Panc1 (cell line): ENCODE results near the gene HADHB. TPM values are rescaled to one million over a fixed set of nuclear protein-coding genes. Genes with fewer than 3 reads are reported as not detected.
"Not testable (repeated sequence)": the region's sequence is repeated elsewhere in the genome, so short reads cannot be mapped to it uniquely, and the experiment has no call there.

ENCODE experiments used
- ATAC-seq: fragments of 200-7000 bp; cut with Tn5 transposase; 2 replicates; pipeline ENCODE4 v1.9.1; 2020; ENCODE audit warnings: mild to moderate bottlenecking, moderate library complexity
- BruUV-seq: library from RNA; stranded (reverse); fragments of 400-500 nt; replicated peaks from 2 replicates; lab custom pipeline; 2021; lab: Mats Ljungman, UMichigan
- CTCF ChIA-PET: fragments of 300-600 bp; sonication (Branson Sonifier 250); formaldehyde crosslinking; loops from one replicate; lab custom pipeline; 2022; ENCODE audit warnings: antibody characterized with exemption; lab: Charles Lee
- POLR2A ChIA-PET: fragments of 300-600 bp; sonication (Branson Sonifier 250); formaldehyde crosslinking; loops from one replicate; lab custom pipeline; 2022; ENCODE audit warnings: antibody characterized with exemption; lab: Charles Lee
- DNase-seq: peaks from one replicate; pipeline ENCODE4 v3.0.0-alpha.2; 2010; ENCODE audit warnings: low read depth, low spot score
- H3K27ac ChIP-seq: 2 replicates; pipeline ENCODE4 v1.5.1; 2011; ENCODE audit warnings: mild to moderate bottlenecking, low read length, inconsistent platforms
- H3K27me3 ChIP-seq: fragments of 200-500 bp; sonication (Bioruptor generic); 2 replicates; pipeline ENCODE4 v1.6.0; 2014; ENCODE audit warnings: low read length, inconsistent platforms; ENCODE audit not compliant: control insufficient read depth, insufficient read depth
- H3K36me3 ChIP-seq: fragments of 200-500 bp; sonication (Bioruptor generic); 2 replicates; pipeline ENCODE4 v1.5.1; 2014; ENCODE audit warnings: inconsistent platforms, mild to moderate bottlenecking, low read length, moderate library complexity; ENCODE audit not compliant: control insufficient read depth, insufficient read depth
- H3K4me1 ChIP-seq: 2 replicates; pipeline ENCODE4 v1.5.1; 2011; ENCODE audit warnings: inconsistent platforms, mild to moderate bottlenecking, low read length, moderate library complexity; ENCODE audit not compliant: control insufficient read depth, insufficient read depth
- H3K4me3 ChIP-seq, 2 experiments: 2 replicates each; pipeline ENCODE4 v1.5.1; 2011 to 2012; ENCODE audit warnings: low read depth in 2 of 2, low read length in 2 of 2, mild to moderate bottlenecking in 2 of 2, inconsistent platforms in 1 of 2, moderate library complexity in 1 of 2
- H3K9me3 ChIP-seq: fragments of 200-500 bp; sonication (Bioruptor generic); 2 replicates; pipeline ENCODE4 v1.5.1; 2014; ENCODE audit warnings: low read depth, mild to moderate bottlenecking, inconsistent platforms, low read length, moderate library complexity; ENCODE audit not compliant: control insufficient read depth, insufficient read depth
- POLR2AphosphoS5 ChIP-seq: IDR thresholded peaks from 2 replicates; pipeline ENCODE4 v1.6.1; 2012; ENCODE audit warnings: mild to moderate bottlenecking, low read depth, low read length, moderate library complexity
- SIN3A ChIP-seq: IDR thresholded peaks from 2 replicates; pipeline ENCODE4 v1.6.1; 2012; ENCODE audit warnings: low read depth, mild to moderate bottlenecking, low read length, moderate library complexity, borderline replicate concordance; ENCODE audit not compliant: insufficient read depth
- TCF7L2 ChIP-seq: IDR thresholded peaks from 2 replicates; pipeline ENCODE4 v1.6.1; 2011; ENCODE audit warnings: mild to moderate bottlenecking, low read depth, low read length, inconsistent platforms
- in situ Hi-C: cut with HindIII; loops from 2 replicates; pipeline ENCODE4 v1.10.0; 2016; ENCODE audit warnings: low sequenced_read_pairs, low pct_unique_long_range_greater_than_20kb
- intact Hi-C: fragments of 100-400 bp; cut with micrococcal nuclease; formaldehyde crosslinking; loops from one replicate; pipeline ENCODE4 v1.10.0; 2022; ENCODE audit not compliant: unreplicated experiment
- total RNA-seq: library from RNA; stranded (reverse); gene quantifications from one replicate; pipeline ENCODE4 v1.2.1, GENCODE V29; 2021; ENCODE audit not compliant: unreplicated experiment
- TF ChIP-seq, protein P1 (sequence below), 2 experiments: IDR thresholded peaks; 2 replicates each; pipeline ENCODE4 v1.6.1; 2011 to 2012; ENCODE audit warnings: low read depth in 2 of 2, control low read depth in 1 of 2, low read length in 1 of 2, mild to moderate bottlenecking in 1 of 2, moderate library complexity in 1 of 2; ENCODE audit not compliant: insufficient read depth in 1 of 2
- TF ChIP-seq, protein P2 (sequence below): fragments of 450-650 bp; IDR thresholded peaks from 2 replicates; pipeline ENCODE4 v1.5.1; 2017; ENCODE audit warnings: mild to moderate bottlenecking

Gene HADHB
- total RNA-seq, 1 experiment from 2014 or later: 106 TPM

DNA sequence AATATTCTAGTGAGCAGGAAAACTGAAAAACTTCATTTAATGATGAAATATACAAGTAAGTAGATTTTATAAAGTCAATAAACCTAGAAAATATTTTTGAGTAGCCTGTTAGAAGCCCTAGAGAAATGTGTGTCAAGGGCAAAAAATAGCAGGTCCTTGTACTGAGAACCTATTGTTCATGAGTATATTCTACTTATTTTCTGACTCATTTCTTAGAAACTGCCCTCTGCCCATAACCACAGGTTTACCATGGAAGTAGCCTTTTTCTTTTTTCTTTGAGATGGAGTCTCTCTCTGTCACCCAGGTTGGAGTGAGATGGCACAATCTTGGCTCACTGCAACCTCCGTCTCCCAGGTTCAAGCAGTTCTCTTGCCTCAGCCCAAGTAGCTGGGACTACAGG is 81.8 kb downstream of the HADHB start:
- in situ Hi-C loops (no loop called here), intact Hi-C loops (no loop called here)
- DNase-seq (no peak), ATAC-seq (no peak)
- no TSS peak for BruUV-seq
- POLR2A ChIA-PET: no interaction called here
- no peaks in the 10 kb centered on the region for H3K36me3 ChIP-seq
- TF ChIP-seq SIN3A (no peak), POLR2AphosphoS5 (no peak), TCF7L2 (no peak)
- TF ChIP-seq, protein P1, sequence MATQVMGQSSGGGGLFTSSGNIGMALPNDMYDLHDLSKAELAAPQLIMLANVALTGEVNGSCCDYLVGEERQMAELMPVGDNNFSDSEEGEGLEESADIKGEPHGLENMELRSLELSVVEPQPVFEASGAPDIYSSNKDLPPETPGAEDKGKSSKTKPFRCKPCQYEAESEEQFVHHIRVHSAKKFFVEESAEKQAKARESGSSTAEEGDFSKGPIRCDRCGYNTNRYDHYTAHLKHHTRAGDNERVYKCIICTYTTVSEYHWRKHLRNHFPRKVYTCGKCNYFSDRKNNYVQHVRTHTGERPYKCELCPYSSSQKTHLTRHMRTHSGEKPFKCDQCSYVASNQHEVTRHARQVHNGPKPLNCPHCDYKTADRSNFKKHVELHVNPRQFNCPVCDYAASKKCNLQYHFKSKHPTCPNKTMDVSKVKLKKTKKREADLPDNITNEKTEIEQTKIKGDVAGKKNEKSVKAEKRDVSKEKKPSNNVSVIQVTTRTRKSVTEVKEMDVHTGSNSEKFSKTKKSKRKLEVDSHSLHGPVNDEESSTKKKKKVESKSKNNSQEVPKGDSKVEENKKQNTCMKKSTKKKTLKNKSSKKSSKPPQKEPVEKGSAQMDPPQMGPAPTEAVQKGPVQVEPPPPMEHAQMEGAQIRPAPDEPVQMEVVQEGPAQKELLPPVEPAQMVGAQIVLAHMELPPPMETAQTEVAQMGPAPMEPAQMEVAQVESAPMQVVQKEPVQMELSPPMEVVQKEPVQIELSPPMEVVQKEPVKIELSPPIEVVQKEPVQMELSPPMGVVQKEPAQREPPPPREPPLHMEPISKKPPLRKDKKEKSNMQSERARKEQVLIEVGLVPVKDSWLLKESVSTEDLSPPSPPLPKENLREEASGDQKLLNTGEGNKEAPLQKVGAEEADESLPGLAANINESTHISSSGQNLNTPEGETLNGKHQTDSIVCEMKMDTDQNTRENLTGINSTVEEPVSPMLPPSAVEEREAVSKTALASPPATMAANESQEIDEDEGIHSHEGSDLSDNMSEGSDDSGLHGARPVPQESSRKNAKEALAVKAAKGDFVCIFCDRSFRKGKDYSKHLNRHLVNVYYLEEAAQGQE (IDR thresholded peaks at IDR 0.05; ENCODE audit: insufficient read depth in 1 of 2, low read depth in 2 of 2, low read length in 1 of 2): no peak
- TF ChIP-seq, protein P2, sequence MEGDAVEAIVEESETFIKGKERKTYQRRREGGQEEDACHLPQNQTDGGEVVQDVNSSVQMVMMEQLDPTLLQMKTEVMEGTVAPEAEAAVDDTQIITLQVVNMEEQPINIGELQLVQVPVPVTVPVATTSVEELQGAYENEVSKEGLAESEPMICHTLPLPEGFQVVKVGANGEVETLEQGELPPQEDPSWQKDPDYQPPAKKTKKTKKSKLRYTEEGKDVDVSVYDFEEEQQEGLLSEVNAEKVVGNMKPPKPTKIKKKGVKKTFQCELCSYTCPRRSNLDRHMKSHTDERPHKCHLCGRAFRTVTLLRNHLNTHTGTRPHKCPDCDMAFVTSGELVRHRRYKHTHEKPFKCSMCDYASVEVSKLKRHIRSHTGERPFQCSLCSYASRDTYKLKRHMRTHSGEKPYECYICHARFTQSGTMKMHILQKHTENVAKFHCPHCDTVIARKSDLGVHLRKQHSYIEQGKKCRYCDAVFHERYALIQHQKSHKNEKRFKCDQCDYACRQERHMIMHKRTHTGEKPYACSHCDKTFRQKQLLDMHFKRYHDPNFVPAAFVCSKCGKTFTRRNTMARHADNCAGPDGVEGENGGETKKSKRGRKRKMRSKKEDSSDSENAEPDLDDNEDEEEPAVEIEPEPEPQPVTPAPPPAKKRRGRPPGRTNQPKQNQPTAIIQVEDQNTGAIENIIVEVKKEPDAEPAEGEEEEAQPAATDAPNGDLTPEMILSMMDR: no peak
- H3K27ac ChIP-seq: no peak overlapping the region
- H3K4me3 ChIP-seq: no peak overlapping the region
- no peaks in the 10 kb centered on the region for H3K4me1 ChIP-seq
- H3K9me3 ChIP-seq: no peaks in the 10 kb centered on the region
- H3K27me3 ChIP-seq: no peaks in the 10 kb centered on the region
- CTCF ChIA-PET: interaction anchor here (0.8 kb wide), 1 partner anchor 95 kb away, joined by 4 read pairs; no protein-coding TSS in a partner anchor

DNA sequence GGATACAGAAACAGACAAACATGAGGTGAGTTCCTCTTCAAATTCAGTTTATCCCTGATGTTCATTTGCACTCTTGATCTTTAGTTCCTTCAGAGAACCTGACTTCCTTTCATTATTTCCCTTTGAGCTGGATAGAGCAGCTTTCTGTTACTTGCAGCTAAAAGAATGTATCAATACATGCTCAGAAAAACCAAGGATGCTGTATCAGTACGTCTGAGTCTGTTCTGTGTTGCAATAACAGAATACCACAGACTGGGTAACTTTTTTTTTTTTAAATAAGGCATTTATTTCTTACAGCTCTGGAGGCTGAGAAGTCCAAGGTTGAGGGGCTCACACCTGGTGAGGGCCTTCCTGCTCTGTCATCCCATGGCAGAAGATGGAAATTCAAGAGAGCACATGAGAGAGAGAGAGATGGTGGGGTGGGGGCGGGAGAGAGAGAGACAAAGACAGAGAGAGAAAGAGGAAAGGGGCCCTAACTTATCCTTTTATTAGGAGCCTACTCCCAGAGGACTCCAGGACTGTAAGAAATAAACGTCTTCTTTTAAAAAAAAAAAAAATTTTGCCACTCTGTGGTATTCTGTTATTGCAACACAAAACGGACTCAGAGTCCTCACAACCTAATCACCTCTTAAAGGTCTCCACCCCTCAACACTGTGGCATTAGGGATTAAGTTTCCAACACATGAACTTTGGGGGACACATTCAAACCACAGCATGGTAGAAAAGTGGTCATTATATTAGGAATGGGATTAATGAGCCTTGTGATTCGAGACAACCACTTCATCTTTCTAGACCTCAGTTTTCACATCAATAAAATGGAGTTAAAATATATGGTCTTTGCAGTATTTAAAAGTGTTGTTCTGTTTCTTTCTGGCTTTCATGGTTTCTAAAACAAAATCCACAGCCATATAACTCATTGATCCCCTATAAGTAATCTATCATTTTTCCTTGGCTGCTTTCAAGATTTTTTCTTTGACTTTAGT is 82.8 kb downstream of the HADHB start:
- no TSS peak for BruUV-seq
- Histone ChIP-seq H3K9me3 (no peaks in the 10 kb centered on the region), H3K4me1 (no peaks in the 10 kb centered on the region), H3K4me3 (no peak overlapping the region), H3K27me3 (no peaks in the 10 kb centered on the region), H3K36me3 (no peaks in the 10 kb centered on the region), H3K27ac (no peak overlapping the region)
- ATAC-seq (no peak), DNase-seq (no peak)
- ChIA-PET POLR2A (interaction anchor here (0.8 kb wide), 1 partner anchor 631 kb away, joined by 11 read pairs; no protein-coding TSS in a partner anchor), CTCF (interaction anchor here (0.8 kb wide), 1 partner anchor 97 kb away, joined by 4 read pairs; no protein-coding TSS in a partner anchor)
- intact Hi-C loops (no loop called here), in situ Hi-C loops (no loop called here)
- TF ChIP-seq SIN3A: no peak
- TF ChIP-seq TCF7L2: no peak
- TF ChIP-seq, protein P1 (IDR thresholded peaks at IDR 0.05; ENCODE audit: insufficient read depth in 1 of 2, low read depth in 2 of 2, low read length in 1 of 2): no peak

DNA sequence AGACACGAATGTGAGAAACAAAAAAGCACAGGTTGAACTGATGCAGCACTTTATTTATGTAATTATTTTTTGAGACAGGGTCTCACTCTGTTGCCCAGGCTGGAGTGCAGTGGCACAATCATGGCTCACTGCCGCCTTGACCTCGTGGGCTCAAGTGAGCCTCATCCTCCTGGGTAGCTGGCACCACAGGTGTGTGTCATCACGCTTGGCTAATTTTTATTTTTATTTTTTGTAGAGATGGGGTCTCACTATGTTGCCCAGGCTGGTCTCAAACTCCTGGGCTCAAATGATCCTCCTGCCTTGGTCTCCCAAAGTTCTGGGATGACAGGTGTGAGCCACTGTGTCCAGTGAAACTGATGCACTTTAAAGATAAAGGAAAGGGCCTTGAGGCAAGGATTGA is 84.3 kb downstream of the HADHB start:
- H3K36me3 ChIP-seq, BruUV-seq, intact Hi-C loops, H3K4me1 ChIP-seq, in situ Hi-C loops, H3K4me3 ChIP-seq, H3K9me3 ChIP-seq, ATAC-seq, POLR2A ChIA-PET, DNase-seq, H3K27ac ChIP-seq, H3K27me3 ChIP-seq: not testable (repeated sequence)
- CTCF ChIA-PET: interaction anchor here (0.6 kb wide), 1 partner anchor 86 kb away, joined by 3 read pairs; no protein-coding TSS in a partner anchor
